Fibroblast of skin of right biceps (primary cell): ENCODE data around the gene ASB11.
"Not testable (repeated sequence)": the region's sequence is repeated elsewhere in the genome, so short reads cannot be mapped to it uniquely, and the experiment has no call there.

Experiments
- DNase-seq: peaks from one replicate; pipeline ENCODE4 v3.0.0-alpha.2; 2013

ASB11 gene, protein sequence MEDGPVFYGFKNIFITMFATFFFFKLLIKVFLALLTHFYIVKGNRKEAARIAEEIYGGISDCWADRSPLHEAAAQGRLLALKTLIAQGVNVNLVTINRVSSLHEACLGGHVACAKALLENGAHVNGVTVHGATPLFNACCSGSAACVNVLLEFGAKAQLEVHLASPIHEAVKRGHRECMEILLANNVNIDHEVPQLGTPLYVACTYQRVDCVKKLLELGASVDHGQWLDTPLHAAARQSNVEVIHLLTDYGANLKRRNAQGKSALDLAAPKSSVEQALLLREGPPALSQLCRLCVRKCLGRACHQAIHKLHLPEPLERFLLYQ

DNA sequence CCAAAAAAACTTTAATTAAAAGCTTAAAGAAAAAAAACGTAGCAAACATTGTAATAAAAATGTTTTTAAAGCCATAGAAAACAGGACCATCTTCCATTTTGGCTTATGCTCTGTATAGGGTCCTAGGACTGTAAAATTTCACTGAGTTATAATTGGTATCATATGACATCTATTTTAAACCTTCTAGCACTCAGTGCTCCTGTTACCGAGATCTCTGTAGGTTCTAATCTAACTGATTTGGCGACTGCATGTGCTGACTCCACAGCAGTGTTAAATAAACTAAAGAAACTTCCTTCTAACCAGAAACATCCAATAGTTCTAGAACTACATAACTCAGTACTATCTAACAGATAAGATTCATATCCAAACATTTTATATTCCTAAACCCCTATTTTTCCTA lies at the start of gene ASB11:
ASB11 (minus strand) TSS at position 132 of the 400 bp plus-strand sequence; CDS start at position 97, 35 bp downstream.
- no peak for DNase-seq

DNA sequence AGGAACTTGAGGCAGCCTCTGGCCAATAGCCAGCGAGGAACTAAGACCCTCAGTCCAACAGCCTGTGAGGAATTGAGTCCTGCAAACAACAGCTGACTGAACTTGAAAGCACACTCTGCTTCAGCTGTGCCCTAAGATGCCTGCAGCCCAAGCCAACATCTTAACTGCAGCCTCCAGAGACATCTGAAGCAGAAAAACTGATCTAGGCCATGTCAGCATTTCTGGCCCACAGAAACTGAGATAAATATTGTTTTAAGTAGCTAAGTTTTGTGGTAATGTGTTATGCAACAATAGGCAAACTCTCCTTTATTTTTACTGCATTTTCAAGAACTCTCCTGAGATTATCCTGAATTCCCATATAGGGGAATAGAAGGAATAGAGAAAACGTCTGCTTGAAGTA lies 44.3 kb upstream of the ASB11 start:
- no peak for DNase-seq

DNA sequence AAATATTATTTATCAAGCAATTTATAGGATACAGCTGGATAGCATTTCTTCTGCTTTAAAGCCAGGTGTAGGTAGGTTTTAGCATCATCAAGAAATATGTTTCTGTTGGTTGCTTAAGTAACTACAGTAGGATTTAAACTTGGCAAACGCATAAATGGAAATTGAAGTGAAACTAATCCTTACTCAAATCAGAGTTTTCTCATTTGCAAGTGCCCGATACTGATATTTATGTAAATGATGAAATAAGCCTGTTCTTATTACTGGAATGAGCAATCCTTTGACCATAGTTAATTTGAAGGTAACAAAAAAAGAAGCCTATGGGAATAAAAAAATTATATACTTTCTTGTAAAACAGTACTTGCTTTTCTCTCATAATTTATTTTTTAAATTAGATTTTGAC lies 43.1 kb upstream of the ASB11 start:
- DNase-seq: no peak

DNA sequence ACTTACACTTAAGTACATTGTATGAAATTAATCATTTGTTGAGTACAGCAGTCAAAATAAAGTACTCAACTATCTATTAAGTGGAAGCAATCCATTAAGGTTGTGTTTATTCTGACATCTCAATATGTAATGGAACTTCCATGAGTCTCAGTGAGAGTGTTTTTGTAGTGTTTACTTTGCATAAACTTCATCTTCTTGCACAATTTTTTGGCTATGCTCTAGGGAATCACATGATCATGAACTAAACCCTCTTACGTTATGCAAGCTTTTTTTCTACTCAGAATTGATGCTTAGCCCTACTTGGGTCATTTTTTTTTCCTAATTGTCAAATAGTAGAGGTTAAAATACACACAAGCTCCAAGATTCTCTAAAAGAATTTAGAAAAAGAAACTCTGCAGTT lies 41.0 kb upstream of the ASB11 start:
- DNase-seq: no peak

DNA sequence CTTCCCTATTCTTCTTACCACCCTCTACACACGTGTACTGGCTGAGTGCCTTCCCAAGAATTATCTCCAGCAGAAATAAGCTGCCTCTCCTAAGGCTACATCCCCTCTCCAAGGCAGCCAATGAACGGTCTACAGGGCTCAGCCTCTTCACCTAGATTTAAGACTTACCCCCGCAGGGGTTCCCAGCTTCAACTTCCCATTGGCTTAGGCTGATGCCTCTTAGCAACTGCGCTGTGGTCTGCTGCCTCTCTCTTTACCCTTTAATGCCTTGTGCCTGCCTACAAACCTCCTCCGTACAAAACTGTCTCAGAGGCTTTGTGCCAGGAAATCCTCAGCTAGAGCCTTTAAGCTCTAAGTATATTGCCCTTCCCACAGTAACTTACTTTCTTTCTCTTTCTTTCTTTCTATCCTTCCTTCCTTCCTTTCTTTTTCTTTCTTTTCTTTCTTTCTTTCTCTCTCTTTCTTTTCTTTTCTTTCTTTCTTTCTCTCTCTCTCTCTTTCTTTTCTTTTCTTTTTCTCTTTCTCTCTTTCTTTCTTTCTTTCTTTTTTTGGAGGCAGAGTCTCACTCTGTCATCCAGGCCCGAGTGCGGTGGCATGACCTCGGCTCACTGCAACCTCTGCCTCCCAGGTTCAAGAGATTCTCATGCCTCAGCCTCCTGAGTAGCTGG lies 35.0 kb upstream of the ASB11 start:
- DNase-seq: no peak

DNA sequence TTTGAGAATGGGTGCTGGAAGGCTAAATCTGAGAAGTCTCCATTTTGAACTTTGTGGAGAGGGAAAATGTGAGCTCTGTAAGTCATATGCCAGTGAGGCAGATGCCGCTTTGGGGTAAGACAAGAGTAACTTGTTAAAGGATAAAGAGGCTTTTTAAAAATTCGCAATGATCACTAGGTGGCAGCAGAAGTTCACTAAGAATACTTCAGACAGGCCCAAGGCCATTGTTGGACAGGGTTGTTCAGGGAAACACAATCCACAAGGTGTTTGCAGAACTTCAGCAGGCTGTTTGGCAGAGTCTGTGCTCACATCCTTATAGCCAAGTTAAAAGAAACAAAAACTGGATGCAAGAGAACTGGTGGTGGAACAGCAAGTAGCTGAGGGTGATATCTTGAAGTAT lies 33.6 kb upstream of the ASB11 start:
- peak; percentile 45 for DNase-seq

DNA sequence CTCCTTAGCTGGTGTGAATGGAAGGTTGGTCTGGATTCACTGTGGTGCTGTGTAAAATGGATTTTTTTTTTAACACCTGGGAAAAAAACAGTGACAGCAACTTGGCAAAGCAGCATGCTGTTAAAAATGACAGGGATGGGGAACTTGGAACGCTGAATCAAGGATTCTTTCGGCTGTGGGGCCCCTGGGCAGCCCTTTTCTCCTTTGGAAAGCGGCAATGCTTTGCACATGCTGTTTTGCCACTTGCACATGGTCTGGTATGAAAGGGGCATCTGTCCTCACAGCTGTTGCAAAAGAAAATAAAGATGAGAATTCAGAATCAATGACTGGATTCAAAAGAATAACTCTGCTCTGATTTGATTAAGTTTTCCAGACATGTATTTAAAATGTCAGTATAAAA lies 30.5 kb upstream of the ASB11 start:
- DNase-seq: no peak

DNA sequence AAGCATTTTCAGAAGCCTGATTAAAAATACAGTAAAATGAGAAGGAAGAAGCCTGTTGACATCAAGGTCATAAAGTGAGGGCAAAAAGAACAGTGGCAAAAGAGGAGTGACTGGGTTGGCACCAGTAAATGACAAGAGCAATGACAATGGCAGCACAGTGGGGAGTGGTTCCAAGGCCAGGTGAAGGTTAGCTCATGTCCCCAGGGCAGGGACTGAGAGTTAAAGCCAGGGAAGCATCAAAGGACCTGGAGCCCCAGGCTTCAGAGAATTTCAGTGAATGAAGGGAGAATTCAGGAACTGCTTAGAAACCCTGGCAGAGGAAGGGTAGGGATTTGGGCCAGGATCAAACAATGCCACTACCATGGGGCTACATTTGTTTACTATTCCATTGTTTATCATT lies 28.7 kb upstream of the ASB11 start:
- DNase-seq: no peak

DNA sequence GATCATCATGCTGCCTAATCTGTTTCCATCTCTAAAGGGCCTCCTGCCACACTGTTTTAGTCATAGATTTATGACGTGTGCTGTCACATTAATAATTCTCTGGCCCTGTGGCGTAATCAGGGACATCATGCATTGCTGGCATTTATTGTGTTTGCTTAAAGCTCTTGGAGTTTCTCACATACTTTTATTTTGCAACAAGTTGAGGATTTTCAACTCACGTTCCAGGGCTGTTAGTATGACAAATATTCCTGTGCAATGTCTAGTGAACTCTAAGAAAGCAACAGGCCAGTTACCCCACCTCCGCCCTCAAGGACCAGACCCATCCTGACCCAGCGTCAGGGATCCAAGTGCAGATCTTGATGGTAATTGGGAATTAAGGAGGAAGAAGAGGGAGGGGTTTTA lies 27.6 kb upstream of the ASB11 start:
- DNase-seq: peak; percentile 53

DNA sequence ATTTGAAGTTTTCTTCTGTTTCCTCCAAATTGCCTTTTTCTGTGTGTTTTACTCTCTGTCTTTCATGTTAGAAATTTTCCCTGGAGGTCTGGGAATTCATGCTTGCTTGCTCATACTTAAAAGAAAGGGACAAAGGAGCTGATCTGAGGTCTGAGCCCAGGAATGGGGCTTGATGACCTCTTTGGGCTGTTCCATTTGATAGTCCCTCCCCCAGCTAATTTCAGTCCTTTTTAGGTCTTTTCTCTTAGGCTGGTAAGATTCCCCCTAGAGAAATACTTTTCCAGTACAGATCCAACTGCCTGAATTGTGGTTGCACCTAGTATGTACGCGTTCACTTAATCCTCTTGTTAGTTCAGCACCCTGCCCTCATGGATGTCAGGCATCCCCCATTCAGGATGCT lies 25.4 kb upstream of the ASB11 start:
- DNase-seq: no peak

DNA sequence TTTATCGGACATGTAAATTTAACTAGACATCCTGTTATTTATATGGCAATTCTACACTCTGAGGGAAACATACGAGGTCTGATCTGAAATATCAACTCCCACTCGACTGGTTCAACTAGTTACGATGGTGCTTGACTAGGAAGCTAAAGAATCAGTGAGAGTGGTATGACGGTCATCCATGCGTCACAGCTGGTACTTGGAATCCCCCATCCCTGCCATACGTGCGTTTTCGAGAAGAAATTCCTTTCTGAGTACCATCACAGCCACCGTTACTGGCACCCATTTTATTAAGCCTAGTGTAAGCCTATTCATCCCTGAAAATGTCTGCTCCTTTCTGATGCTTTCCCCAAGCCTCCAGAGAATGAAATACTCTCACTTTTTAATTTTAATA lies 20.6 kb upstream of the ASB11 start:
- peak; percentile 55 for DNase-seq

DNA sequence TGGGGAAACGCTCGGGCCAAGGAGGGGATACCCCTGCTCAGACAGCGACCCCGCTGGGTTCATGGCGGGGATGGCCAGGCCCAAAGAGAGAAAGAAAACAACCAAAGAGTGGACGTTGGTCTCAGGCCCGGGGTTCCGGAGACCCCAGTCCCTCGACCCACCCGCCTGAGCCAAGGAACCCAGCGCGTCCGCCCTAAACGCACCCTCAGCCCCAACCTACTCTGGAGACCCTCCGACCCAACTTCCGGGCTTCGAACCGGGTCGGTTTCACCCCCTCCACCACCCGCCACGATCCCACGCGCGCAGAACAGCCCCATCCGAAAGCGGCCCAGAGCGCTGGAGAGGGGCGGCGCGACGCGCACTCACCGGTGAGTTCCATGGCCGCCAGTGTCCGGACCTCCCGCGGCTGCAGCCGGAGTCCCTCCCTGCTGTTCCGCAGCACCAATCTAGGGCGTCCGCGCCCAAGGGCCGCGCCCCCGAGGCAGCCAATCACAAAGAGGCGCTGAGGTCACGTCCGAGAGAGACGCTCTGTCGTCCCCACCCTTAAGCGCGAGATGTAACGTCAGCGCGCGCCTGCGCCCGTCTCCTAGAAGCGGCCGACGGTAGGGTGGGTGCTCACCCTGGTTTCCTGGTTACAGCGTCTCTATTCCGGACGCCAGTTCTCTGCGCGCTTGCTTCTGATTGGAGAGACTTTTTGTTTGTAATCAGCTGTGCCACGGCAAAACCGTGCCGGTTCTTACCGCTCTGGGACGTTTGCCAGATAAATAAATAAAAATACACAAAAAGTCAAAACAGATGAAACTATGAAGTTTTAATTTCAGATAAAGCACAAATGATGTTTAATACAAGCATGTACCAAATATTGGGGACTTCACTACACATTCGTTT lies 19.9 kb upstream of the ASB11 start, which contains the start of gene PIGA:
PIGA (minus strand) TSS at position 389 of the 888 bp plus-strand sequence. CDS start 3,593 bp downstream, outside the sequence.
- peak; percentile 96 for DNase-seq

DNA sequence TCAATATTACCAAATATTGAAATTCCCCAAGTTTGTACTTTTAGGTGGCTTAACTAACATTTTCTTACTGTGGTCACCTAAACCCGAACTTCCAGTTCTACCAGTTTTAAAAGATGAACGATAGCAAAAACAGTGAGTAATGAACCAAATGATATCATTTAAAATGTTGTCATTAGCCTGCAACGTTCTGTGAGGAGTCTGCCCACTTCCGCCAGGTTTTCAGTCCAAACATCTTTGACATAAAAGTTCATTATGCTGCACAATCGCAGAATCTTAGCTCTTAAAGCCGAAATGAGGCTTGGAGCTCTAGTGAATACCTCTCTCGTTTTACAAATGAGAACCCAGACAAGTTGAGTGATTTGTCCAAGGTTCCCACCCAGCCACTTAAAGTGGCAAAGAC lies 19.1 kb upstream of the ASB11 start:
- DNase-seq: peak; percentile 22

DNA sequence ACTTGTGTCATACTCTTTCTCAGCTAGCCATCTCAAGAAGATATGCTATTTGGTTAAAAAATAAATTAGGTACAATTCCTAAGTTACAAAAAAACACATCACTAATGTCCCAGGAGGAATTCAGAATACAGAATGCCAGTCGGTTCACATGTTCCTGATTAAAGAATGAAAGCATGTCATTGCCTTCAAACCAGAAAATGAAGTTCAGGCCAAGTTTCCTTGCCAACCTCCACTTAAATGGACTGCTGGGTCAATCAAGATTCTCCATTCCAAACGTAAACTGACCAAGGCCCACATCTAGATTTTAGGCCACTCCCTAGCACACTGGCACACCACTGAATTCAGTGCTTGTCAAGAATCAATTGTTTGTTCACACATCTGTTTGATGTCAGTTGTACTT lies 13.4 kb upstream of the ASB11 start:
- DNase-seq: no peak

DNA sequence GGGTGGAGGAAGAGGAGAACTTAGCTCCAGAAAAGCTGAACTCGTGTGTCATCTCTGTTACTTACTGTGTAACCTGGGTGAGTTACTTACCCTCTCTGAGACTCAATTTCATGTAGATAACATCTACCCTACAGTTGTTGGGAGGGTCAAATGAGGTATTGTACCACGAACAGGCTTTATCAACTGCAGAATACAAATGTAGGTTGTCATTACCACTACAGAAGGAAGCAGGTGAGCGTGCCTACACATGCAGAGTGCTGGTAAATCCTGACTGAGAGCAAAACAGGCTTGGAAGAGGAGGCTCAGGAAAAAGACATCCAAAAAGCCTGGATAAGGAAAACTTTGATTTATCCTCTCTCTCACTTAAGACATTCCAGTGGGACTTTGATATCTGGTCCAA lies 12.7 kb upstream of the ASB11 start:
- no peak for DNase-seq

DNA sequence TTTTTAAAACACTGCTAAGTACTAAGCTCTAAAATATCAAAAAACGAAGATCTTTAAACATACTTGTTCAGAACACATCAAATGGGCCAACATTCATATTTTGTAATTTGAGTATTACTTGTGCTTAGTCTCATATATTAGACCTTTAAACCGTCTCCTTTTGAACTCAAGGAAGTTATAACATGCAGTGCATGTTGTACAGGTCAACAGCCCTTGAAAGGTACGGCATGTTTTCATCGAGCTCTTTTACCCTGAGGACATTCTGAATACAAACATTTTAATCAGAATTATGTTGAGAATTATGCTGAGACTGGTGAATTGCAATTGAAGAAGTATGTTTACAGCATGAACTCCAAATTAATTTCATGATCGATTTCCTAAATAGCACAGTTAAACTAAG lies 7.0 kb upstream of the ASB11 start:
- DNase-seq: no peak

DNA sequence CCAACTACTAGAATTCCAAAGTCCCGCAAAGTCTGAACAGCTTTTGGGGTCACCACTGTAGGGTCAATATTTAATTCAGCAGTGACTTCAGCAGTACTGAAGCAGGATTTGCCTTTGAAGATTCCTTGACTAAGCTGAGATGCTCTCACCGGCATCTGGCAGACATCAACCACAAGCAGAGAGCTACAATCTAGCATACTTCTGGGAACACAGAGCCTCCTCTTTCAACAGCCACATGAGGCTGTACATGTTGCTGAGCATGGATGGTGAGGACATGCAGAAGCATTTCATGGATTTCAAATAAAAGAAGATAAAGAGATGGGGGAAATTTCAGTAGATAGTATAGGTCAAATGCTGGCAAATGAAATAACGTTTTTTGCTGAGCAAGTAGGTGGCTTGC lies 6.6 kb upstream of the ASB11 start:
- DNase-seq: no peak

DNA sequence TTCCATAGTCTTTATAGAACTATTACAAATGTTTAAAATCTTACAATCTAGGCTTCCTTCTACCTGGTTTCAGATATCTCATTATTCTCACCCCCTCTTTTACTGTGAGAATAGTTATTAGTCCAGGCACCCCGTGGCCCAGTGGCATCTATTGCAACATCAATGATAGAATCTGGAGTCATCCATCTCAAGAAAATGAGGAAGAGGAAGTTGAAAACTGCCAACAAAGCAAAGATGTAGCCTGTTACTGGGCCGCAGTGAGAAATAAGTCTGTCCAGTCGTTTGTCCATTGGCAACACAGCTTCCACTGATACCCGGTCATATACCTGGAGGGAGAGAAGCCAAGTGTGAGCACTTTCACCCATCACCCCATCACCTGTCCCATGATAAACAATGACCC lies 6.0 kb upstream of the ASB11 start:
- DNase-seq: no peak

DNA sequence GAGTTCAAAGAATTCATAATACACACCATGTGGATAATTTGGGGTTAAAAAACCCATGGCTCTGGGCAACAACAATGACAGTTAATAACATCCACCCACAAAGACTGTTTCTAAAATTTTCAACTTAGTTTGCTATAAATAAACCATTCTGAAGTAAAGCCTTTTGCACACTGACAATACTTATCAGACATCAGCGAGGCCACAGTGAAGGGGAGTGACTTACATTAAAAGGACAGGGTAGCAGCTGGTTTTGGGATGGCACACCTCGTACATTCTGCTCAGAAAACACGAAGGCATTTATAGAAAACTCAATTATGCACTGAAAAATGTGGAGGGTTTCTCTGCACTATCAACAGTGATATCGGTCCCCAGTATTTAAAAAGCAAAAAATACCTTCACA lies 4.9 kb upstream of the ASB11 start:
- DNase-seq: no peak

DNA sequence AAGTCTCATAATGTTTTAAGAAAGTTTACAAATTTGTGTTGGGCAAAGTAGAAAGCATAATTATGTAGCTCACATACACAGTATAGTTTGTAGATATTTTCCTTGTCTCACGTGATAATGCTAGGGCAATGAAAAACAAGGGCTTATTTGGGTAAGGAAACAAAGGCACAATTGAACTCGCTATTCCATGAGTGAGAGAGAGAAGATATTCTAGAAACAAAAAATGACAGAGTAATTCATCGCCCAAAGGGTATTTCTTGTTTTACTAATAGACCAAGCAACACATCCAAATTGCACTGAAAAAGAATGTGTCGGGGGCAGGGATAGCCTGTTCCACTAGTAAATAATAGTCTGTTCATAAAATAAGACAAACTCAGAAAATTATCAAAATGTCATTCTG lies 3.6 kb upstream of the ASB11 start:
- DNase-seq: no peak

DNA sequence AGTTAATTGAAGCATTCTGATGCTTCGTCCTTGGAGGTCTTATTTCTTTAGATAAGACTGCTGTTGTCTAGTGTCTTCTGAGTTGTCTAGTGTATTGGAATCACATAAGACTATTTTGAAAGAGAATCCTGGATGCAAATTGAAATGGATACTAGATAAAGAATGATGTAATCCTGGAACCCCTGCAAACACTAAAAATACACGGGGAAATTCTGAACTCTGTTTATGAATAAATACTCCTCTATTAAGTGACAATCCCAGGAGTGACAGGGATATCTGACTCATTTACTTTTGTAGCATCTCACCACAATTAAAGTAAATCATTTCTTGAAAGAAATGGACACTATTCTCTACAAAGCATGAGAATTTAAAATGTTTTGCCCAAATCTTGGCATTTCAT lies 968 bp downstream of the ASB11 start:
- DNase-seq: no peak

DNA sequence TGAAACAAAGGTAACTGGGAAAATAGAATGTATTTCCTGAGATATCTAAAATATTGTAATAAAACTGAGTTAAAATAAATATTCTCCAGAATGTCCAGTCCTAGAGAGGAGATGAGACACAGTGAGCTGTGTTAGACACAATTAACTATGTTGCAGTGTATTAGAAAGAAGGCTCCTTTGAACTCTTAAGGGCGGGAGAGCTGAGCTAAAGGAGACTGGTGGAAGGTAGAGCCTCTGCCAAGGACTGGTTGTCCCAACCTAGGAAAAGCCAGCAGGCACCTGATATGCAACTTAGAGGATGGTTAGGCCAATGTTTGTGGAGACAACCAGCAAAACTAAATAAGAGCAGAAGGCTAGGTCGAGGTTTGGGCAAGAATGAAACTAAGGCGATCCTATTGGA lies 4.3 kb downstream of the ASB11 start:
- DNase-seq: no peak

DNA sequence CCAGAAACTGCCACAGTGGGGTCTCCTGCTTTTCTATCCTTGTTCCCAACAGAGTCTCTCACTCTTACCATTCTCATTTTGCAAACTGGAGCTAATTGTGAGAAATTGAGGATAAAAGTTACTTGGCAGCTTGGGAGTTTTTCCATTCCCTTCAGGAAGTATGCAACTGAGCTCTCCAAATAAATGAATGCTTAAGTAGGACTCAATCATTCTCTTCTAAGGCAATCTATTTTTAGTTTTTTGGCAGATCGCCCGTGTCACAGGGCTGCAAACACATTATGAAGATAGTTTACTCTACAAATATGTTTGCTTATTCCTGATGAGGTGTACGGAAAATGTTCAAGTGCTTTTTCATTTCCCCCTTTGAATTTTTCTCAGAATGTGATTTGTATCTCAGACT lies 5.3 kb downstream of the ASB11 start:
- DNase-seq: peak; percentile 41

DNA sequence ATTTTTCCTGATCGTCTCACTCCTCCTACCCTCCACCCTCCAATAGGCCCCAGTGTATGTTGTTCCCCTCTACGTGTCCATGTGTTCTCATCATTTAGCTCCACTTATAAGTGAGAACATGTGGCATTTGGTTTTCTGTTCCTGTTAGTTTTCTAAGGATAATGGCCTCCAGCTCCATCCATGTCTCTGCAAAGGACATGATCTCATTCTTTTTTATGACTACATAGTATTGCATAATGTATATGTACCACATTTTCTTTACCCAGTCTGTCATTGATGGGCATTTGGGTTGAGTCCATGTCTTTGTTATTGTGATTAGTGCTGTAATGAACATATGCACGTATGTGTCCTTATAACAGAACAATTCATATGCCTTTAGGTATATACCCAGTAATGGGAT lies 9.5 kb downstream of the ASB11 start:
- DNase-seq: not testable (repeated sequence)
